ENCODE measurements around the gene MRS2. TPM values are rescaled to one million over a fixed set of nuclear protein-coding genes. Genes with fewer than 3 reads are reported as not detected.

Gene MRS2
- total RNA-seq, 1 donor from 2014 or later: 43.4 TPM

DNA sequence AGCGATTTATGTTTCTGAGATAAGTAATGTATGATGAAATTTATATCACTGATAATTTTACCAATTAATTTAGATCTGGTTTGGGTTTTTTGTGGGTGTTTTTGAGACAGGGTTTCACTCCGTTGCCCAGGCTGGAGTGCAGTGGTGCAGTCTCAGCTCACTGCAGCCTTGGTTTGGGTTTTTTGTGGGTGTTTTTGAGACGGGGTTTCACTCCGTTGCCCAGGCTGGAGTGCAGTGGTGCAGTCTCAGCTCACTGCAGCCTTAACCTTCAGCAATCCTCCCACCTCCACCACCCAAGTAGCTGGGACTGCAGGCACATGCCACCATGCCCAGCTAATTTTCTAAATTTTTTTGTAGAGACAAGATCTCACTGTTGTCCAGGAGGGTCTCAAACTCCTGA is 13.0 kb downstream of the MRS2 start:
- intact Hi-C loops (cut with DNase I): no loop called here
- ATAC-seq (no peak), DNase-seq (ENCODE audit: missing footprints) (no peak)

DNA sequence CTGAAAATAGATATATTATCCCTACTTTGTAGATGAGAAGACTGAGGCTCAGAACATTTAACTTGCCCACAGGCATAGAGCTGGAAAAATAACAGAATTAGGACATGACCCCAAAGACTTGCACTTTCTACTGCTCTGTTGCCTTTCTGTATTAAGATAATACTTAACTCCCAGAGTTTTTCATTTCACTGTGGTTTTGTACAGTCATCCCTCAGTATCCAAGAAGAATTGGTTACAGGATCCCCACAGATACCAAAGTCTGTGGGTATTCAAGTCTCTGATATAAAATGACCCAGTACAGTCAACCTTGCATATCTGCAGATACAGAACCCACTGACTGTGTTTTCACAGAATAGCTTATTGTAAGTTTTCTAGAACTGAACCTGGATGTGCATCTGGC is 16.8 kb downstream of the MRS2 start:
- DNase-seq (ENCODE audit: missing footprints) (no peak), ATAC-seq (no peak)
- intact Hi-C loops (cut with DNase I): no loop called here

DNA sequence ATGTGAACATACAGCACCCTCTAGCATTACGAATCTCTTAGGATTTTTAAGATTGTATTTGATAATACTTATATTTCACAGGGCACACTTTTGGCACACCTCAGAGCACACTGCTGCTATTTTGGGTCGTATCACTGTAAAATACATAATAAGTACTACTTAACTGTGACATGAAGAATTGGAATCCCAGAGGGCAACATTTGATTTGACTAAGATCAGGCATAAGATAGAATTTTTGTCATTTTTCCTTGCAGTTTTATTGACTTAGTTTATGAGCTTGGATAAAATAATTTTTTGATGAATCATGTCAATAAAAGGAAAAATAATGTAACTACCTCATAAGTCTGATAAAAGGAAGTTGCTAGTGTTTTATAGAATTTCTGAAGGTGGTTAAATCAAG is 22.4 kb downstream of the MRS2 start:
- intact Hi-C loops (cut with DNase I): loop anchor here (10.0 kb wide), 1 partner anchor 280 kb away; no protein-coding TSS in a partner anchor
- ATAC-seq: no peak
- DNase-seq (ENCODE audit: missing footprints): no peak

- intact Hi-C loops (cut with DNase I): loop anchor here (10.0 kb wide), 1 partner anchor 278 kb away; no protein-coding TSS in a partner anchor
- DNase-seq (ENCODE audit: missing footprints): no peak
- ATAC-seq: no peak
These were observed 24.2 kb downstream of the MRS2 start for GRCh38 chr6:24426729-24427446.

DNA sequence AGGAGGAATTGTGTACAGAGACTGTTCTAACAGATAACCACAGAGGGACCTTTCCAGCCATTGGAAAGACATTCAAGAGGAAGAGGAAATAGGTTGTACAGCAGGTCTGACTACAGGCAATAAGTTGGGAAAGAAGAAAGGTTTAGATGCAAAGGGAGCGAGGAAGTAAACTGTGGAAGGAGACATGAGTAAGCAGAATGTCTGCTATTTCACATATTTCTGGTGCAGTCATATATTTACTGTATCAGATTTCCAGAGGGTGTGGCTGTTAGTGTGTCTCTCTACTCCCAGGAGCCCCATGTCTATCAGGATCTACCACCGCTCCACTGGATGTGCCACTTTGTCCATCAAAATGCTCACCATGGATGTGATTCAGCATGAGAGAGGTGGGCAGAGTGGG is 25.9 kb downstream of the MRS2 start:
- no peak for ATAC-seq
- intact Hi-C loops (cut with DNase I): loop anchor here (10.0 kb wide), 1 partner anchor 276 kb away; no protein-coding TSS in a partner anchor
- no peak for DNase-seq (ENCODE audit: missing footprints)

- ATAC-seq: no peak
These were observed 26.4 kb downstream of the MRS2 start for GRCh38 chr6:24429146-24429545.

DNA sequence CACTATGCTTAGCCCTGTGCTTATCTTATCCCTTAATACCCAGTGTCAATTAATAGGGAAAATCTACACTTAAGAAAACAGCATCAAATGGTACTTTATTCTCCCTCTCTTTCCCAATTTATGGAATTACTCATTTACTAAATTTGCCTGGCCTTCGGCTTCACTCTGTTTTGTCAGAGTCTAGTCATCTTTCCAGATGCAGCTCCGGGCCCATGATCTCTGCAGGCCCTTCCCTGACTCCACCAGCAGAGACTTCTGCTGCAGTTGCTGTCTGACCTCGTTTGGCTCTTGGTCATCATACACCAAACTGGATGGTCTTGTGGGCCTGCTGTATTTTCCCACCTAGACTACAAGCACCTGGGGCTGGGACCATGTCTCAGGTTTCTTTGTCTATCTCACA is 27.4 kb downstream of the MRS2 start:
- ATAC-seq (no peak), DNase-seq (ENCODE audit: missing footprints) (no peak)
- intact Hi-C loops (cut with DNase I): no loop called here

More at GRCh38 chr6:24429146-24429545, 26.4 kb downstream of the MRS2 start:
- DNase-seq (ENCODE audit: missing footprints): no peak
- intact Hi-C loops (cut with DNase I): loop anchor here (10.0 kb wide), 1 partner anchor 276 kb away; no protein-coding TSS in a partner anchor

GRCh38 chr6:24431045-24431451 is 28.3 kb downstream of the MRS2 start:
- no peak for DNase-seq (ENCODE audit: missing footprints)
- intact Hi-C loops (cut with DNase I): no loop called here
- ATAC-seq: peak; percentile 51

DNA sequence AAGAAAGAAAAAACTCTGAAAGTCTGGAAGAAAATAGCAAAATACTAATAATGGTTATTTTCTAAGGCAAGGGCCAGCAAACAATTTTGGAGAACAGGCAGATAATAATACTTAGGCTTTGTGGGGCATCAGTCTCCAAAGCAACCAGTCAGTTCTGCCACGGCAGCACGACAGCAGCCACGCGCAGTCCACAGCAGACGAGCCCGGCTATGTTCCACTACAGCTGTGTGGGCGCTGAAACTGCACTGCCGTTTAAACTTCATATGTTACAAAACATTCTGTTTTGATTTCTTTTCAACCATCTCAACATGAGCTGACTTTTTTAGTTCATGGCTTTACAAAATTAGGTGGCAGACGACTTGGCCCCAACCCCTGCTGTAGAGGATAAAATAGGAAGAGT is 29.9 kb downstream of the MRS2 start:
- intact Hi-C loops (cut with DNase I): no loop called here
- no peak for ATAC-seq

DNA sequence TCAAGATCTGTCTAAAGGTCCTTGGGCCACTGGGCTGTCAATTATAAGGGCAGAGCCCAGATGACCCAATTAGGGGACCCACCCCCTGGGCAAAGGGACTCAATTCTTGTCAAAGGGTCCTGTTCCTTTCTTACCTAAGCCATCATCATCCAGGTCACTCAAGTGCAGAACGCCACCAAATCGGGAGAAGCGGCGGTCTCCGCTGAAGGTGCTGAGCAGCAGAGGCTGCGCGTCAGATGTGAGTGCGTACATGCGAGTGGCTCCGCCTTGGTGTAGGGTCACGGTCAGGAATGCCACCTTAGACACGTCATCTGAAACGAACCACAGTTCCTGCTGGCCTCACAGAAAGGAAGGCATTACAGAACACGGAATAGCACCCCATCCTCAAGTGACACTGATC is 34.2 kb downstream of the MRS2 start:
- intact Hi-C loops (cut with DNase I): no loop called here
- no peak for DNase-seq (ENCODE audit: missing footprints)
- ATAC-seq: no peak

More for the DNA sequence above, 29.9 kb downstream of the MRS2 start:
- no peak for DNase-seq (ENCODE audit: missing footprints)

- intact Hi-C loops (cut with DNase I): no loop called here
- DNase-seq (ENCODE audit: missing footprints) (no peak), ATAC-seq (no peak)
These were observed 37.3 kb downstream of the MRS2 start for GRCh38 chr6:24439858-24440539.

DNA sequence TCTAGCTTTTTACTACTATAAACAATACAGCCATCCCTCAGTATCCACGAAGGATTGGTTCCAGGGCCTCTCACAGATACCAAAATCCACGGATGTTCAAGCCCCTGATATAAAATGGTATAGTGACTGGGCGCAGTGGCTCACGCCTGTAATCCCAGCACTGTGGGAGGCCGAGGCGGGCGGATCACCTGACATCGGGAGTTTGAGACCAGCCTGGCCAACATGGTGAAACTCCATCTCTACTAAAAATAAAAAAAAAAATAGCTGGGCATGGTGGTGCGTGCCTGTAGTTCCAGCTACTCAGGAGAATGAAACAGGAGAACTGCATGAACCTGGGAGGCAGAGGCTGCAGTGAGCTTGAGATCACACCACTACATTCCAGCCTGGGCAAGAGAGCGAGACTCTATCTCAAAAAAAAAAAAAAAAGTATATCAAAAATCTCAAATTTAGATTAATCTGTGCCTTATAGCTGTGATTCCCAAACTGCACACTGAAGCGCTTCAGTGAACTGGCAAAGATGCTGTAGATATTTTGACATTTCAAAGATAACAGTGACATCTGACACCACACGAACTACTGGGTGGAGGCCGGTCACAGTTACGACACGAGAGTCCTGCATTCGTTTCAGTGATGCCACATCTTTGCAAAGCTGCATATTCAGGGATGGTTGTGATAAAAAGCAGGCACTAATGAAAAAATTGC is 38.3 kb downstream of the MRS2 start:
- ATAC-seq (no peak), DNase-seq (ENCODE audit: missing footprints) (no peak)
- intact Hi-C loops (cut with DNase I): no loop called here

- no peak for DNase-seq (ENCODE audit: missing footprints)
- intact Hi-C loops (cut with DNase I): no loop called here
- no peak for ATAC-seq
These were observed 38.8 kb downstream of the MRS2 start for GRCh38 chr6:24441599-24441904.

DNA sequence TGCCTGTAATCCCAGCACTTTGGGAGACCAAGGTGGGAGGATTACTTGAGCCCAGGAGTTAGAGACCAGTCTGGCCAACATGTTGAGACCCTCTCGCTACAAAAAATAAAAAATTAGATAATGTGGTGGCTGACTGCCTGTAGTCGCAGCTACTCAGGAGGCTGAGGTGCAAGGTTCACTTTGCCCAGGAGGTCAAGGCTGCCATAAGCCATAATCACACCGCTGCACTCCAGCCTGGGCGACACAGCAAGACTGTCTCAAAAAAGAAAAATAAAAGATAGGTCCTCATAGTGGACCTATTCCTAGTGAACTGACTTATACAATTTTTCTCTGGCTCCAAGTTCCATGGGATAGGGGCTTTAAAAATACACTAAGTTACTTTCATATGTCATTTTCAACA is 41.9 kb downstream of the MRS2 start:
- intact Hi-C loops (cut with DNase I): no loop called here
- ATAC-seq (no peak), DNase-seq (ENCODE audit: missing footprints) (no peak)

- no peak for DNase-seq (ENCODE audit: missing footprints)
- no peak for ATAC-seq
- intact Hi-C loops (cut with DNase I): no loop called here
These were observed 43.0 kb downstream of the MRS2 start for GRCh38 chr6:24445704-24446103.

DNA sequence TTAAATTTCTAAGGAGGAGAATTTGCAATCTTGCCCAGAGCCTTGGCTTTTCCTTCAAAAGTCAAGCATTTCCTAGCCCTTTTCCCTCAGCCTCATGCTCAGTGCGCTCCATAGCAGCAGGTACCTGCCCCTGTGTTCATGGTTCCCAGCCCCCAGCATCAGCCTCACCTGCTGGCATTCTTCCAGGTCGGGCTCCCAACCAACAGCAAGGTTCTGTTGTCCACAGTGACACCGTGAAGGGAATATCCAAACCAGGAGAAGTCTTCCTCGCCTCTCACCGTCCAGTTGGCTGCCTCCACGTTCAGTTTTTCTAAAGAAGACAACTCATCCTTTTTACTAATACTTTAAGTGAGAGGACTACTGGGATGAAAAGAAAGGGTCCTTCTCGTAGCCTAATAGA is 43.9 kb downstream of the MRS2 start:
- no peak for ATAC-seq
- intact Hi-C loops (cut with DNase I): no loop called here
- DNase-seq (ENCODE audit: missing footprints): no peak

- intact Hi-C loops (cut with DNase I): no loop called here
- DNase-seq (ENCODE audit: missing footprints): no peak
These were observed 45.7 kb downstream of the MRS2 start for GRCh38 chr6:24448396-24448795.

DNA sequence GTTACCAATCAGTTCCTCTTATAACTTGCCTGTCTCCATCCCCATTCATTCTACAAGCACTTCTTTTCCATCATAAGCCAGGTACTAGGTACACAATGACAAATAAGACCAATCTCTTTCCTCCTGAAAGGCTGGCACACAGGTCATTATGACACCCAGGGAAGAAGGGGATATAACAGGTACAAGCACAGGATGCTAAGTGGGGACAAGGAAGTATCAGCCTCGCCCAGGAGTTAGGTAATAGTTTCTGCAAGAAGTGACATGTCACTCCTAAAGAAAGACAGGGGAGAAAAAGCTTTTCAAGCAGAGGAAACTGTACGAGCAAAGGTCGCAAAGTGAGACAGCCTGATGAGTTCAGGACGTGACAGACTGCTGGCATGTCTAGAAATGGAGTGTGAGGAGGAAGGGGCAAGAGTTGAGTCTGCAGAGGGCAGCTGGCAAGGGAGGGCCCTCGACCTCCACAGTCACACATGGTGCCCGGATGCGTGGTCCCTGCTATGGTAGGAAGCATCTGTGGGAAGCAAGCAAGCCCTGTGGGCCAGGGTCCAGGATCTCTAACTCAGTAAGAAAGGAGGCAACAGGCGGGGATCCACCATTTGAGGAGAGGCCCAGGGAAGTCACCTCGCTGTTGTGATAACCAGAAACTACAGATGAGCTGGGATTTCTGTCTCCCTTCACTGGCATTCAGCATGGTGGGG is 46.2 kb downstream of the MRS2 start:
- DNase-seq (ENCODE audit: missing footprints) (no peak), ATAC-seq (no peak)
- intact Hi-C loops (cut with DNase I): no loop called here

More at GRCh38 chr6:24448396-24448795, 45.7 kb downstream of the MRS2 start:
- ATAC-seq: no peak
